Gastrocnemius medialis (tissue), 4 donors: ENCODE data around the gene ATF6.

Source experiments
- POLR2A ChIP-seq, 2 donors: fragments of 450-650 bp; IDR thresholded peaks; one replicate each; pipeline ENCODE4 v1.6.1; 2017; ENCODE audit warnings: antibody characterized with exemption in 2 of 2, mild to moderate bottlenecking in 2 of 2, moderate library complexity in 2 of 2
- TF ChIP-seq, protein P1 (sequence below), 5 experiments: fragments of 450-650 bp in 3 of 5; fragments of 200-600 bp in 2 of 5; sonication (generic) in 2 of 5; IDR thresholded peaks in 4 of 5; conservative IDR thresholded peaks in 1 of 5; 1 replicate in 4 of 5; 2 replicates in 1 of 5; pipeline ENCODE4 v1.5.1; 2016 to 2019; ENCODE audit warnings: antibody characterized with exemption in 5 of 5, mild to moderate bottlenecking in 3 of 5, moderate library complexity in 3 of 5

DNA sequence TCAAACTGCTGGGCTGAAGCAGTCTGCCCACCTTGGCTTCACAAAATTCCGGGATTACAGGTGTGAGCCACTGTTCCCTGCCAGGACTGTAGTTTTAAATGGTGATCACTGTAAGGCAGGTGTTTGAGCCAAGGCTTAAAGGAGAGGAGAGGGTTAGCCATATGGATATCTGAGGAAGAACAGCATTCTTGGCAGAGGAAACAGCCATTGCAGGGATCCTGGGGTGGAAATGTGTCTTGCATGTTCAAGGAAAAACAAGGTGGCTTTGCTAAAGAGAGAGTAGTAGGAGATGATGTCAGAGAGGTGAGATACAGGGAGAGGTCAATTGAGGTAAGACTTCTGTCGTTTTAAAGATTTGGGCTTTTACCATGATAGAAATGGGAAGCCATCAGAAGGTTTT, 73.5 kb downstream of the ATF6 start:
- TF ChIP-seq POLR2A (IDR thresholded peaks at IDR 0.05) = no peak
- TF ChIP-seq, protein P1, sequence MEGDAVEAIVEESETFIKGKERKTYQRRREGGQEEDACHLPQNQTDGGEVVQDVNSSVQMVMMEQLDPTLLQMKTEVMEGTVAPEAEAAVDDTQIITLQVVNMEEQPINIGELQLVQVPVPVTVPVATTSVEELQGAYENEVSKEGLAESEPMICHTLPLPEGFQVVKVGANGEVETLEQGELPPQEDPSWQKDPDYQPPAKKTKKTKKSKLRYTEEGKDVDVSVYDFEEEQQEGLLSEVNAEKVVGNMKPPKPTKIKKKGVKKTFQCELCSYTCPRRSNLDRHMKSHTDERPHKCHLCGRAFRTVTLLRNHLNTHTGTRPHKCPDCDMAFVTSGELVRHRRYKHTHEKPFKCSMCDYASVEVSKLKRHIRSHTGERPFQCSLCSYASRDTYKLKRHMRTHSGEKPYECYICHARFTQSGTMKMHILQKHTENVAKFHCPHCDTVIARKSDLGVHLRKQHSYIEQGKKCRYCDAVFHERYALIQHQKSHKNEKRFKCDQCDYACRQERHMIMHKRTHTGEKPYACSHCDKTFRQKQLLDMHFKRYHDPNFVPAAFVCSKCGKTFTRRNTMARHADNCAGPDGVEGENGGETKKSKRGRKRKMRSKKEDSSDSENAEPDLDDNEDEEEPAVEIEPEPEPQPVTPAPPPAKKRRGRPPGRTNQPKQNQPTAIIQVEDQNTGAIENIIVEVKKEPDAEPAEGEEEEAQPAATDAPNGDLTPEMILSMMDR (IDR thresholded peaks at IDR 0.05 in 4 of 5, conservative IDR thresholded peaks at IDR 0.05 in 1 of 5) = no peak
